Measurements from ENCODE around the gene INPP5J.

DNA sequence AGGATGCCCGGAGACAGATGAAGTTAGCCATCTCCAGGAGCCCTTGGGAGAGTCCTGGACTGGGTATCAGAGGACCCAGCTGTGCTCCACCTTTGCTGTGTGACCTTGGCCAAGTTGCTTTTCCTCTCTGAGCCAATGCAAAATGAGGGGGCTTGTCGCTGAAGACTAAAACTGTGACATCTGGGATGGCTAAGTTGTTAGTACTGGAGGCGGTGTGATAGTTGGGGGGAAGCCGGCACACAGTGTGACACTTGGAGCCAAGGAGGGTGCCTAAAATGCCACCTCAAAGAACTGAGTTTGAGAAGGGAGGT, 481 bp downstream of the INPP5J start:
- TF ChIP-seq ZSCAN21 (CRISPR knock-in tag; IDR thresholded peaks at IDR 0.05; ENCODE audit: borderline replicate concordance) (no peak), EP300 (IDR thresholded peaks at IDR 0.05; ENCODE audit: low read depth in 2 of 2, low read length in 2 of 2) (no peak), EP300 (CRISPR knock-in tag; IDR thresholded peaks at IDR 0.05; ENCODE audit: borderline replicate concordance) (no peak), POLR2AphosphoS5 (IDR thresholded peaks at IDR 0.05; ENCODE audit: low read depth, low read length) (no peak), MIXL1 (CRISPR knock-in tag; IDR thresholded peaks at IDR 0.05) (no peak)
- TF ChIP-seq, protein P1, sequence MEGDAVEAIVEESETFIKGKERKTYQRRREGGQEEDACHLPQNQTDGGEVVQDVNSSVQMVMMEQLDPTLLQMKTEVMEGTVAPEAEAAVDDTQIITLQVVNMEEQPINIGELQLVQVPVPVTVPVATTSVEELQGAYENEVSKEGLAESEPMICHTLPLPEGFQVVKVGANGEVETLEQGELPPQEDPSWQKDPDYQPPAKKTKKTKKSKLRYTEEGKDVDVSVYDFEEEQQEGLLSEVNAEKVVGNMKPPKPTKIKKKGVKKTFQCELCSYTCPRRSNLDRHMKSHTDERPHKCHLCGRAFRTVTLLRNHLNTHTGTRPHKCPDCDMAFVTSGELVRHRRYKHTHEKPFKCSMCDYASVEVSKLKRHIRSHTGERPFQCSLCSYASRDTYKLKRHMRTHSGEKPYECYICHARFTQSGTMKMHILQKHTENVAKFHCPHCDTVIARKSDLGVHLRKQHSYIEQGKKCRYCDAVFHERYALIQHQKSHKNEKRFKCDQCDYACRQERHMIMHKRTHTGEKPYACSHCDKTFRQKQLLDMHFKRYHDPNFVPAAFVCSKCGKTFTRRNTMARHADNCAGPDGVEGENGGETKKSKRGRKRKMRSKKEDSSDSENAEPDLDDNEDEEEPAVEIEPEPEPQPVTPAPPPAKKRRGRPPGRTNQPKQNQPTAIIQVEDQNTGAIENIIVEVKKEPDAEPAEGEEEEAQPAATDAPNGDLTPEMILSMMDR (CRISPR knock-in tag; IDR thresholded peaks at IDR 0.05), result no peak
- TF ChIP-seq, protein P2, sequence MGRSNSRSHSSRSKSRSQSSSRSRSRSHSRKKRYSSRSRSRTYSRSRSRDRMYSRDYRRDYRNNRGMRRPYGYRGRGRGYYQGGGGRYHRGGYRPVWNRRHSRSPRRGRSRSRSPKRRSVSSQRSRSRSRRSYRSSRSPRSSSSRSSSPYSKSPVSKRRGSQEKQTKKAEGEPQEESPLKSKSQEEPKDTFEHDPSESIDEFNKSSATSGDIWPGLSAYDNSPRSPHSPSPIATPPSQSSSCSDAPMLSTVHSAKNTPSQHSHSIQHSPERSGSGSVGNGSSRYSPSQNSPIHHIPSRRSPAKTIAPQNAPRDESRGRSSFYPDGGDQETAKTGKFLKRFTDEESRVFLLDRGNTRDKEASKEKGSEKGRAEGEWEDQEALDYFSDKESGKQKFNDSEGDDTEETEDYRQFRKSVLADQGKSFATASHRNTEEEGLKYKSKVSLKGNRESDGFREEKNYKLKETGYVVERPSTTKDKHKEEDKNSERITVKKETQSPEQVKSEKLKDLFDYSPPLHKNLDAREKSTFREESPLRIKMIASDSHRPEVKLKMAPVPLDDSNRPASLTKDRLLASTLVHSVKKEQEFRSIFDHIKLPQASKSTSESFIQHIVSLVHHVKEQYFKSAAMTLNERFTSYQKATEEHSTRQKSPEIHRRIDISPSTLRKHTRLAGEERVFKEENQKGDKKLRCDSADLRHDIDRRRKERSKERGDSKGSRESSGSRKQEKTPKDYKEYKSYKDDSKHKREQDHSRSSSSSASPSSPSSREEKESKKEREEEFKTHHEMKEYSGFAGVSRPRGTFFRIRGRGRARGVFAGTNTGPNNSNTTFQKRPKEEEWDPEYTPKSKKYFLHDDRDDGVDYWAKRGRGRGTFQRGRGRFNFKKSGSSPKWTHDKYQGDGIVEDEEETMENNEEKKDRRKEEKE (IDR thresholded peaks at IDR 0.05), result no peak
- TF ChIP-seq, protein P3, sequence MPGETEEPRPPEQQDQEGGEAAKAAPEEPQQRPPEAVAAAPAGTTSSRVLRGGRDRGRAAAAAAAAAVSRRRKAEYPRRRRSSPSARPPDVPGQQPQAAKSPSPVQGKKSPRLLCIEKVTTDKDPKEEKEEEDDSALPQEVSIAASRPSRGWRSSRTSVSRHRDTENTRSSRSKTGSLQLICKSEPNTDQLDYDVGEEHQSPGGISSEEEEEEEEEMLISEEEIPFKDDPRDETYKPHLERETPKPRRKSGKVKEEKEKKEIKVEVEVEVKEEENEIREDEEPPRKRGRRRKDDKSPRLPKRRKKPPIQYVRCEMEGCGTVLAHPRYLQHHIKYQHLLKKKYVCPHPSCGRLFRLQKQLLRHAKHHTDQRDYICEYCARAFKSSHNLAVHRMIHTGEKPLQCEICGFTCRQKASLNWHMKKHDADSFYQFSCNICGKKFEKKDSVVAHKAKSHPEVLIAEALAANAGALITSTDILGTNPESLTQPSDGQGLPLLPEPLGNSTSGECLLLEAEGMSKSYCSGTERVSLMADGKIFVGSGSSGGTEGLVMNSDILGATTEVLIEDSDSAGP (CRISPR knock-in tag; IDR thresholded peaks at IDR 0.05; ENCODE audit: borderline replicate concordance), result no peak
